Measurements from ENCODE around the gene MAVS.

- TF ChIP-seq CTCF (IDR thresholded peaks at IDR 0.05) (no peak), POLR2A (IDR thresholded peaks at IDR 0.05) (no peak)
Measured at GRCh38 chr20:3803289-3803688, 43.3 kb upstream of the MAVS start.

Measured in heart left ventricle (tissue), 13 donors.